HG03159 (cell line): Measurements from ENCODE around the gene MMRN2.

ENCODE experiments used
- ATAC-seq: cut with Tn5 transposase; IDR thresholded peaks from one replicate; pipeline ENCODE4 v1.9.1; 2021; ENCODE audit warnings: mild to moderate bottlenecking, moderate library complexity; ENCODE audit not compliant: unreplicated experiment

MMRN2 gene

DNA sequence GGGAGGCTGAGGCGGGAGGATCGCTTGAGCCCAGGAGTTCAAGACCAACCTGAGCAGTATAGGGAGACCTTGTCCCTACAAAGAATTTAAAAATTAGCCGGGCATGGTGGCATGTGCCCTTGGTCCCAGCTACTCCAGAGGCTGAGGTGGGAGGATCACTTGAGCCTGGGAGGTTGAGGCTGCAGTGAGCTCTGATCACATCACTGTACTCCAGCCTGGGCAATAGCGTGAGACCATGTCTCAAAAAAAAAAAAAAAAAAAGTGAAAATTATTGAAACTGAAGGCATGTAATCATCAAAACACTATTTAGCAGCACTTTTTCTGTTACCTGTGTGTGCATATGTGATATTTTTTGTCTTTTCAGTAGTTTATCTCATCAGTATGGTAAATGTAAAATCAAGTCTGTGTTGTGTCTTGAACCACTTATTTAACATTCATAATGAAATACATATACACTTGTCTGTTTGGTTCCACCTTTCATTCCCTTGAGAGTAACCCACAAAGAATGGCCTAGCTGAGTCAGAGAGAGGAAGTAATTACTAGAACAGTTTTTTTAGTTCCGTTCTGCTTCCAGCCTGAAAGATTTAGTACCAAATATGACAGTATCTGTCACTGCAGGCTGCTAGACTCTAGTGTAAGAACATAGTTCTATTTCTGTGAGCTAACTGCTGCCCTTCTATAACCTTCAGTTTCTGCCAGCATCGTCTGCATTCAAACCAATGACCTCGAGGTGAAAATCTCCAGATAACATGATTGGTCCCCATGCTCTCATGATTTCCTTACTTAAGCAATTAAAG, 68.6 kb downstream of the MMRN2 start:
- peak; percentile 95 for ATAC-seq
